Measurements from ENCODE around the gene CDS2.

The CDS2 gene

DNA sequence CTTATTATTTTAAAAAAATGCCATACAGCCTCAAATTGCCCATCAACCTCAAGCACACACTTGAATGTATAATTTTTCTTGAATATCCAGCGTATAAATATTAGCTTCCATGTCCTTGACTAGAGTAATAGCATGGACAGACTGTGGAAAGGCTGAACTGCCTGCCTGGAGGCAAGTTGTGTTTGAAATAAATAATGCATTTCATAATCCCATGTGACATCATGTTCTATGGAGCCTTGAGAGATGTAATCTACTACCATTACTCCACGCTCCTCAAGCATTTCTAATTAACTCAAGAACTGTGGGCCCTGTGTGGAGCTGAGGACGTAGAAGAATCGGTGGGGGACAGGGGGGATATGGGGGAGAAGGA lies 94.2 kb downstream of the CDS2 start:
- ATAC-seq (no peak), DNase-seq (no peak)
- no peak overlapping the region for H3K27ac Mint-ChIP-seq
- H3K4me1 Mint-ChIP-seq = no peaks in the 10 kb centered on the region
- H3K27me3 Mint-ChIP-seq = no peaks in the 10 kb centered on the region
- H3K4me3 Mint-ChIP-seq = no peak overlapping the region
- H3K9me3 Mint-ChIP-seq = no peaks in the 10 kb centered on the region

DNA sequence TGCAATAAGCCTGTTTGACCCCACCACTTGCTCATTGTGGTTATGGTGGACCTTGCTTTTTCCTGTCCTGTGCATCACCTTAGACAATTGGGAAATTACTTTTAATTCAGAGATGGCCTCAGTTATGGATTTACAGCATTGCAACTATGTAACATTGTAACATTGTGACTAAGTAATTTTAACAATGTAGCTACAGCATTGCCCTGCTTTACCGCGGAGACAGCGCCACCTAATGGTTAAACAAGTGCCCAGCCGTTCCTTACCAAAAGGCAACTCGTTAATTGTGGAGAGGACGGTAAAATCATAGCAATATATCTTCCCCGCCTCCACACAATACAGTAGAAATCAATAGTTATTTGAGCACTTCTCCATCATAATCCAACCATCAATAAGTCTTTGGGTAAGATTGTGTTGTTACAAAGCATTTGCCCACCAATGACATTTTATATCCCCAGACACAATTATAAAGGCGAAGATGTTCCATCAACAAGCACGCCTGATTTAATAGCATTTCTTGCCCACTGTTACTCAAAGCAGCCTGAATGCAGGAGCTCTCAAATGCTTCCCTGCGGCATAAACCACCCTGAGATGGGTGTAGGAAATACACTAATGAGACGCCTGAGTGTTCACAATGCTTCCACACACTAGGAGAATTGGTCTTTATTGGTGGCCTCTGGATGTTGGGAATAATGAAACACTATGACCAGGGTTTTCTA lies 96.3 kb downstream of the CDS2 start:
- ATAC-seq (peak; percentile 82), DNase-seq (peak; percentile 44 to 60)
- Mint-ChIP-seq H3K27me3 (no peaks in the 10 kb centered on the region), H3K27ac (no peak overlapping the region), H3K4me1 (no peaks in the 10 kb centered on the region), H3K4me3 (no peak overlapping the region), H3K9me3 (no peaks in the 10 kb centered on the region)

DNA sequence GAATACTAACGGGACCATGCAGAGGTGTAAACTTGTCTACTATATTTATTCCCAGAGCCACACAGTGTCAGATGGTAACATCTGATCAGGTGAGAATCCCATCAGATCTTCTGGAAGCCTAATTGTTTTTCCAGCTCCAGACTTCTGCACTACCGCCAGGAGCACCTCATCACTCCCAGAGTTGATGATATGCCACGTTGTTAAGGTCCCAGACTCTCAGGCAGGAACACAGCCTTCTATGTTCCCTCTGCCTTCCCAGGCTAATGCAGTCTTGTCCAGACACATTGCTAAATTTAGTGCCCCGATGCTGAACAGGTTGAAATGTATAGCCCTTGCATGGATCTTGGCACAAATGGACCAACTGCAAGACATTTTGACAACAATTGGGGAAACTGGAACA lies 103.7 kb downstream of the CDS2 start:
- ATAC-seq (no peak), DNase-seq (no peak)
- peaks cover 19% of the 10 kb centered on the region for H3K27me3 Mint-ChIP-seq
- no peak overlapping the region for H3K4me3 Mint-ChIP-seq
- H3K4me1 Mint-ChIP-seq = no peaks in the 10 kb centered on the region
- no peaks in the 10 kb centered on the region for H3K9me3 Mint-ChIP-seq
- no peak overlapping the region for H3K27ac Mint-ChIP-seq

DNA sequence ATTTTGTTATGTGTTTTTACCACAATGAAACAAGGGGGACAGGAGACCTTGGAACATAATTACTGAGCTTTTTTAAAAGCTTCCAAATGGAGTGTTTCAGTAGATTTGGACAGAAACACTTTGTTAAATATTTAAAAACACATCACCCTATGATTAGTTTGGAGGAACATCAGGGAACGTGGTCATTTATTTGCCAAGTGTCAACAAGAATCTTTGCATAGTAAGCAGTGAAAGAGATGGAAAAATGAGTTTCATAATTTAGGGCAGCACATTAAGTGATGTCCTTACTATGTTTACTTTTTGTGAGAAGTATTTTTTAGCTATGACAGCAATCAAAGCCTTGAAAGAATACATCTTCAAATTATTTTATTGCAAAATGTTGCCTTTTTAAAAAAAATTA lies 107.3 kb downstream of the CDS2 start:
- Mint-ChIP-seq H3K9me3 (peaks cover 0 to 9% of the 10 kb centered on the region in 2 donors), H3K4me3 (no peak overlapping the region), H3K4me1 (no peaks in the 10 kb centered on the region), H3K27me3 (peaks cover 55% of the 10 kb centered on the region), H3K27ac (no peak overlapping the region)
- no peak for DNase-seq
- no peak for ATAC-seq

- ATAC-seq = no peak
- peaks cover 0 to 9% of the 10 kb centered on the region in 2 donors for H3K9me3 Mint-ChIP-seq
- no peaks in the 10 kb centered on the region for H3K4me1 Mint-ChIP-seq
- no peak overlapping the region for H3K4me3 Mint-ChIP-seq
- no peak overlapping the region for H3K27ac Mint-ChIP-seq
- H3K27me3 Mint-ChIP-seq = peaks cover 63% of the 10 kb centered on the region
- DNase-seq = no peak
Observed at GRCh38 chr20:5234978-5235377, 108.2 kb downstream of the CDS2 start.
